SK-N-DZ (cell line): ENCODE measurements around the gene PHLDA1.
"Not testable (repeated sequence)": the region's sequence is repeated elsewhere in the genome, so short reads cannot be mapped to it uniquely, and the experiment has no call there.

Experiments
- DNase-seq: peaks from one replicate; pipeline ENCODE4 v3.0.0-alpha.2; 2015; ENCODE audit warnings: low spot score

Gene PHLDA1

GRCh38 chr12:76018672-76019071 is 12.9 kb downstream of the PHLDA1 start:
- DNase-seq, result no peak

- no peak for DNase-seq
Measured at GRCh38 chr12:76018111-76018510, 13.5 kb downstream of the PHLDA1 start.

- peak; percentile 98 for DNase-seq
Measured at GRCh38 chr12:76014007-76014406, 17.6 kb downstream of the PHLDA1 start.

- DNase-seq, result no peak
Measured at GRCh38 chr12:76013603-76014002, 18.0 kb downstream of the PHLDA1 start.

GRCh38 chr12:76012644-76013043 is 18.9 kb downstream of the PHLDA1 start:
- no peak for DNase-seq

GRCh38 chr12:76010732-76011458 is 20.7 kb downstream of the PHLDA1 start:
- DNase-seq, result no peak

GRCh38 chr12:76008428-76008827 is 23.1 kb downstream of the PHLDA1 start:
- DNase-seq, result no peak

GRCh38 chr12:76007640-76008039 is 23.9 kb downstream of the PHLDA1 start:
- DNase-seq, result no peak

GRCh38 chr12:76006028-76006925 is 25.3 kb downstream of the PHLDA1 start:
- DNase-seq, result no peak

GRCh38 chr12:76003355-76003638 is 28.3 kb downstream of the PHLDA1 start:
- DNase-seq, result peak; percentile 48

GRCh38 chr12:76002598-76003354 is 28.8 kb downstream of the PHLDA1 start:
- DNase-seq, result peak; percentile 71

GRCh38 chr12:75998292-75999063 is 33.1 kb downstream of the PHLDA1 start:
- DNase-seq, result no peak

- DNase-seq, result no peak
Measured at GRCh38 chr12:75997658-75998057, 33.9 kb downstream of the PHLDA1 start.

- DNase-seq, result no peak
Measured at GRCh38 chr12:75996861-75997447, 34.6 kb downstream of the PHLDA1 start.

- DNase-seq, result no peak
Measured at GRCh38 chr12:75995691-75996090, 35.9 kb downstream of the PHLDA1 start.

GRCh38 chr12:75994069-75994740 is 37.4 kb downstream of the PHLDA1 start:
- DNase-seq, result no peak

- DNase-seq, result no peak
Measured at GRCh38 chr12:75991753-75992152, 39.8 kb downstream of the PHLDA1 start.

GRCh38 chr12:75990189-75990912 is 41.2 kb downstream of the PHLDA1 start:
- no peak for DNase-seq

GRCh38 chr12:75987709-75988108 is 43.9 kb downstream of the PHLDA1 start:
- not testable (repeated sequence) for DNase-seq
